HG02938 (cell line): ENCODE data around the gene COL2A1.

Source experiments
- ATAC-seq: cut with Tn5 transposase; IDR thresholded peaks from one replicate; pipeline ENCODE4 v1.9.1; 2021; ENCODE audit warnings: mild to moderate bottlenecking, moderate library complexity; ENCODE audit not compliant: unreplicated experiment

Gene COL2A1

GRCh38 chr12:48004053-48004941, at the start of gene COL2A1:
Gene COL2A1, minus strand, starts transcription at chr12:48004476. Its CDS starts 155 bp downstream, at chr12:48004321.
- ATAC-seq = no peak

DNA sequence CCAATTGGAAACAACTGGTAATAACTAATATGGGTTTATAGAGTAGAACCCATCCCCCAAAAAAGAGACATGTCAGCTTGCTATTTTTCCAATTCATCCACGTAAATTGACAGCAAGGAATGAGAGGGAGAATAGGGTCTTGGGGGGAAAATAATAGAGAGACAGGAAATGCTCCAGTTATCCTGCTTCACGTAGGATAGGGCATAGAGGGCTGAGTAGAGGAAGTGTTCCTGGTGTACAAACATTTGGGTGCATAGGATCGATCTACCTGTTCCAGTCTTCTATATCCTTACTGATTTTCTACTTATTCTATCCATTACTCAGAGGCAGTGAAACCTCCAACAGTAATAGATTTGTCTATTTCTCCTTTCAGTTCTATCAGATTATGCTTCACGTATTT, 49.6 kb upstream of the COL2A1 start:
- no peak for ATAC-seq

DNA sequence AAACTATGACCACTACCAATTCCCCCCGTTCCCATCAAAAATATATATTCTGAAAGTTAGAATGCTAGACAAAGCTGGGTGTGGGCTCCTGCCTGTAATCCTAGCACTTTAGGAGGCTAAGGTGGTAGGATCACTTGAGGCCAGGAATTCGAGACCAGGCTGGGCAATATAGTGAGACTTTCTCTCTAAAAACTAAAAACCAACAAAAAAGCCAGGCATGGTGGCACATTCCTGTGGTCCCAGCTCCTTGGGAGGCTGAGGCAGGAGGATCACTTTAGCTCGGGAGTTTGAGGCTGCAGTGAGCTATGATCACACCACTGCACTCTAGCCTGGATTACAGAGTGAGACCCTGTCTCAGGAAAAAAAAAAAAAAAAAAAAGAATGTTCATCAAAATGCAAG, 48.8 kb upstream of the COL2A1 start:
- ATAC-seq = no peak

DNA sequence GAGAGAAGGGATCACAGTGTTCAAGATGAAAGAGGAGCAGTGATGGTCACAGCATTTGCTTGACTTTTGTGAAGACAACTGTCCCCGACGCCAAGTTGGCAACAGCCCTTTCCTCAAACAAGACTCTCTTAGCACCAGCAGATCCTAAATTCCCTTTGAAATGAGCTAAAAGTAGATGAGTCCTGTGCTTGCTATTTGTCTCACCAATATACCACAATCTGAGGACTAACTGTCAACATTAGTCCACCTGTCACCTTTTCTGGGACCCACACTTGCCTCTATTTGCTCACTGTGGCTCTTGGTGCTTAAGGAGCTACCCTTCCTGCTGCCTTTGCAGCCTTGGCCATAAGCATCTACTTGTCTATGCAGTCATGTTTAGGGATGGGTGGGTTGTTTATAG, 47.4 kb upstream of the COL2A1 start:
- ATAC-seq = no peak

DNA sequence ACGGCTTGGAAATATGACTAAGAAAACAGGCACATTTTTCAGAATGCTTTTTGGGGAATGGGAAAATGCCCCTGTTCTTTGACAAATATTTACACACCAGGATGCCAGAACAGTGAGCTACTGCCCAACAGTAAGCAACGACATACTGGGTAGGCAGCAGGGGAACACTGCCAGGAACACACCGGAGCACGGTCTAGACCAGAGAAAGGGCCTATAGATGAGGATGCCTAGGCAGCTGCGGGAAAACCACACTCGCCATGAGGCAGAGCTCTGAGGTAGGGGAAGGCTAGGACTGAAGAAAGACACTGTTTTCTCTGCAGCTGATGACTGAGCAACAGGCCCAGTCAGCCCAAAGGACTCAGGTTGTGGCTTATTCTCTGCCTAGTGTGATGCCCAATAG, 45.9 kb upstream of the COL2A1 start:
- ATAC-seq = no peak

DNA sequence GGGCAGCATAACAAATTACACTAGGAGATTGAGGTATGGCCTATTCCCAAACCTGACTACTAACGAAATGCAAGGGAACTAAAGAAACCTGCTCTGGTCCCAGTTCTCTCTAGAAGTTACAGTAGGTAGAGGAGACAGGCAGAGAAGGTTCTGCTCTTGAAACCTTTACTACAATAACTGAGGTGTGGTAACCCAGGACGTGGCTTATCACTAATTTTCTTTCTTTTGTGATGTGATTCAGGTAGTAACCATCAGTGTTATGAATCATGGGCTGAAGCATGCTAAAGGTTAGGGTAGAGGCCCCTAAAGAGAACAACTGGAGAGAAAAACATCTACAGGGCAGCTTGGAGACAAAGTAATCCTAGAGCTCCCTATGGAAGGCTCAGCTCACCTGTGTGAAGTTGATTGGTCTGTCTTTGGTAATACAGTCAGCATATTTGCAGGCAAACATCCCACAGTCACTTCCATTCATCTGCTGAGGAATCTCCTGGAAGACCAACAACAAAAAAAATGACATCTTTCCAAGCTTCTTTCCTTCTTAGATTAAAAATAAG, 41.8 kb upstream of the COL2A1 start:
- no peak for ATAC-seq

GRCh38 chr12:48045061-48045846, 41.0 kb upstream of the COL2A1 start:
- ATAC-seq = no peak

DNA sequence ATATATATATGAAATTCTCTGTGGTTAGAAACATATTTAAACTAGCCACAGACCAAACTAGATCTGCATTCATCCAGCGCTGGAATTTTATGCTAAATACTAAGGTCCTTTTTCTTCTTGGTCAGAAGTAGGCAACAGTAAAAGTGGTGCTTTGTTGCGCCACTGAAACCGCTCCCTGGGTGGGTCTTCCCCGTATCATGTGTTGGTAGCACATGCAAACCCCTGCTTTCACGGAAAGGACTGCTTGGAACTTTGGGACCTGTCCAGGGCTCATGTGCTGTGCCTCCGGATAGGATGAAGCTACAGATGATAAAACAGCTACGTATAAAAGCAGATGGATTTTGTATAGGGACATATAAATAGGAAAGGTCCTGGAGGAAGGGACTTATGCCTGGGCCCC, 40.1 kb upstream of the COL2A1 start:
- ATAC-seq = no peak

- ATAC-seq = no peak
These were observed 39.5 kb upstream of the COL2A1 start for GRCh38 chr12:48043771-48044170.

DNA sequence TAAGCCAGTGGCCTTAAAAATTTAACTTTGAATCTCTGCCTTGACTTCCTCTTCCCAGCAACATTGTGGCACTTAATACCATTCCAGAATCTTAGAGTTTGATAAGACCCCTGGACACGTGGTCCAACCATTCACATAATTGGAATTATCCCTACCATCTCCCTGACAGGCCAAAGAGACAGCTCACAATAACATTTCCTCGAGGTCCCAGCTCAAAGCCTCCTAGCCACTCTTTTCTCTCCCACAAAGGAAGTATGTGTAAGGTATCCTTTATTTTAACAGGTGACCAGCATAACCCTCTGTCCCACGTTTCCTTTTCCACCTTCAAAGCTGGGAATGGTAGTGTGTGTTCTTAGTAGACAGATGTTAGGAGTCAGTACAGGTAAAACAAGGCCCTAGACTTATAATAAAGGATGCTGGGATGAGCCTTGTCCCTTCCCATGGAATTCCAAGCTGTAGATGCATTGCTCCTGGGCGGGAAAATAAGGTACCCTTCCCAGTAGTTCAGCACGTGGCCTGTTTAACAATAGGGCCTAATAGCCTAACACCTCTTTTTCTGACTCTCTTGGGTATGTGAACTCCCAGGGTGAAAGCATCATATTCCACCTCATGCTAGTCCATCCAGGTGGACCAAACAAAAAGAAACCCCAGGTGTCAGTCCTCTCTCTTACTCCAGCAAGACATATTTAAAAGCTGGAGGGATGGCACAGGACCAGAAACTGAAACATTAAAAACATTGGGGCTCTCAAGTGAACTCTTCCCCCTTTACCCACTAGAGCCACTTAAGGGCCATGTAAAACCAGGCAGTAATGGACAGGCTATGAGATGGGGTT, 37.5 kb upstream of the COL2A1 start:
- no peak for ATAC-seq

- ATAC-seq = no peak
These were observed 36.1 kb upstream of the COL2A1 start for GRCh38 chr12:48040354-48040753.

DNA sequence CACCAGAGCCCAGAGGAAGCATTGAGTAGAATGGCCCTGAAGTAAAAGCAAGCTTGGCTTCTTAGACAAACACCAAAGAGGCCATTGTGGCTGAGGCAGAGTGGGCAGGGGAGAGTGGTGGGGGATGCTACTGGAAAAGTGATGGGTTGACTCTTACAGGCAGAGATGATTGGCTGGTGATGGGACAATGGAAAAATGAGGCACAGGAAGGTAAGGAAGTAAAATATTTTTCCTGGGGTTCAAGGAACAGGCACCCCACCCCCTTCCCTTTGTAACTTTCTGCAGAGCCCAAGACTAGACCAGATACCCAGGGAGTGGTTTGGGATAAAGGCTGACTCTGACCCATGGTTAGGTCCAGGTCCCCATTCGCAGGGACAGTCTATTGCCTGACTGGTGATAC, 34.9 kb upstream of the COL2A1 start:
- no peak for ATAC-seq

- ATAC-seq = no peak
These were observed 33.8 kb upstream of the COL2A1 start for GRCh38 chr12:48038085-48038484.

GRCh38 chr12:48037267-48037915, 33.1 kb upstream of the COL2A1 start:
- no peak for ATAC-seq

- no peak for ATAC-seq
These were observed 32.5 kb upstream of the COL2A1 start for GRCh38 chr12:48036818-48037217.

GRCh38 chr12:48034835-48035805, 30.8 kb upstream of the COL2A1 start:
- no peak for ATAC-seq

- no peak for ATAC-seq
These were observed 29.2 kb upstream of the COL2A1 start for GRCh38 chr12:48033451-48033850.

- ATAC-seq = no peak
These were observed 28.3 kb upstream of the COL2A1 start for GRCh38 chr12:48032597-48032996.
